ENCODE results near the gene SCYGR2. TPM values are rescaled to one million over a fixed set of nuclear protein-coding genes. Genes with fewer than 3 reads are reported as not detected.
A peak's percentile ranks its signal among the peaks of the same experiment; 100 is the strongest.
"Not testable (repeated sequence)": the region's sequence is repeated elsewhere in the genome, so short reads cannot be mapped to it uniquely, and the experiment has no call there.

Gene SCYGR2, protein sequence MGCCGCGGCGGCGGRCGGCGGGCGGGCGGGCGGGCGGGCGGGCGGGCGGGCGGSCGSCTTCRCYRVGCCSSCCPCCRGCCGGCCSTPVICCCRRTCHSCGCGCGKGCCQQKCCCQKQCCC
- total RNA-seq (2014; rRNA removed) (not detected in 2 replicates), Bru-seq, nascent RNA (not detected), BruChase-seq, experiment 1, labeled RNA remaining after a 6-hour chase (percentile 46 among the genes with signal in this experiment), BruChase-seq, experiment 2, labeled RNA remaining after a 2-hour chase (percentile 66 among the genes with signal in this experiment)
- long read RNA-seq, result 0 reads

DNA sequence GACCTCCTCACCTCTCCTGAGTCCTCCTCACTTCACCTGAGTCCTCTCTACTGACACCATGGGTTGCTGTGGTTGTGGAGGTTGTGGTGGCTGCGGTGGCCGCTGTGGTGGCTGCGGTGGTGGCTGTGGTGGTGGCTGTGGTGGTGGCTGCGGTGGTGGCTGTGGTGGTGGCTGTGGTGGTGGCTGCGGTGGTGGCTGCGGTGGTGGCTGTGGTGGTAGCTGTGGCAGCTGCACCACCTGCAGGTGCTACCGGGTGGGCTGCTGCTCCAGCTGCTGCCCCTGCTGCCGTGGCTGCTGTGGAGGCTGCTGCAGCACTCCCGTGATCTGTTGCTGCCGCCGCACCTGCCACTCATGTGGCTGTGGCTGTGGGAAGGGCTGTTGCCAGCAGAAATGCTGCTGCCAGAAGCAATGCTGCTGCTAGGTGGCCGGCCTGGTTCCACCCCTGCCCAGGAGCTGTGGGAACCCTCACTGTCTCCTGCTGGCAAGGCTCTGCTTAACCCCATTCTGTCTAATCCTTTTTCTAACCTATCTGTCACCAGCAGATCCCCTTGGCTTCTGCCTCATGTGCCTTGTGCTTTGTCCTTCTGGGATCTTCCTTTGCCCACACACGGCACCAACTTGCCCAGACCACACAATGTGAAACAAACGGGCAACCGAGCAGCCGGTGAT is at the start of gene SCYGR2:
SCYGR2 (plus strand) TSS at position 59 of the 669 bp plus-strand sequence; CDS start at position 59, 0 bp downstream.
- H3K4me3 ChIP-seq (ENCODE audit: low read length); H3K27ac ChIP-seq (ENCODE audit: low read length); H3K4me1 ChIP-seq (ENCODE audit: insufficient read depth, low read length); BruUV-seq (replicated peaks); H3K9me3 ChIP-seq (ENCODE audit: low read length); H3K9ac ChIP-seq (ENCODE audit: low read length); H3K27me3 ChIP-seq (ENCODE audit: low read length); CTCF ChIA-PET; intact Hi-C loops (cut with micrococcal nuclease); H3K9me2 ChIP-seq (replicated peaks; ENCODE audit: low read length); H3K4me2 ChIP-seq (ENCODE audit: low read length); DNase-seq; H3K79me2 ChIP-seq (ENCODE audit: low read length); ATAC-seq; H3K36me3 ChIP-seq (ENCODE audit: low read depth, low read length); H3F3A ChIP-seq (ENCODE audit: low read length, unreplicated experiment); POLR2A ChIA-PET (ENCODE audit: unreplicated experiment); H2AFZ ChIP-seq (ENCODE audit: low read length); H4K20me1 ChIP-seq (ENCODE audit: low read length): not testable (repeated sequence)

DNA sequence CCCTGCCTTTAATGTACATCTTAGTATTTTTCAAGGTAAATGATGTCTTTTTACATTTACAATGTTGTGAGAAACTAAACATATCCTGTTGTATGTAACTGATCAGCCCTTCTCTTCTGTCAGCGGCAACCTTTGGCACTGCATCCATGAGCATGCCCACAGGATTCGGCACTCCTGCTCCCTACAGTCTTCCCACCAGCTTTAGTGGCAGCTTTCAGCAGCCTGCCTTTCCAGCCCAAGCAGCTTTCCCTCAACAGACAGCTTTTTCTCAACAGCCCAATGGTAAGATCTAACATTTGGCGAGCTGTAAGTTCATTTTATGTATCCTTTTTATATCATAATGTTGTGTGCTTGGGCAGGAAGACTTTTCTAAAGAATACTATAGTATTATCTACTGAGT is 46.9 kb upstream of the SCYGR2 start:
- no peaks in the 10 kb centered on the region for H3F3A ChIP-seq (ENCODE audit: low read length, unreplicated experiment)
- CTCF ChIA-PET, result no interaction called here
- no peak overlapping the region for H3K4me2 ChIP-seq (ENCODE audit: low read length)
- no peak overlapping the region for H2AFZ ChIP-seq (ENCODE audit: low read length)
- ATAC-seq (no peak), DNase-seq (no peak)
- H4K20me1 ChIP-seq (ENCODE audit: low read length), result no peaks in the 10 kb centered on the region
- H3K9me2 ChIP-seq (replicated peaks; ENCODE audit: low read length), result no peaks in the 10 kb centered on the region
- no peak overlapping the region for H3K4me3 ChIP-seq (ENCODE audit: low read length)
- H3K27me3 ChIP-seq (ENCODE audit: low read length), result no peaks in the 10 kb centered on the region
- H3K36me3 ChIP-seq (ENCODE audit: low read depth, low read length), result peaks cover 33% of the 10 kb centered on the region; the same call in 1 of the 2 replicates
- no peak overlapping the region for H3K27ac ChIP-seq (ENCODE audit: low read length)
- H3K9ac ChIP-seq (ENCODE audit: low read length), result no peak overlapping the region
- TF ChIP-seq EZH2 (IDR thresholded peaks at IDR 0.05; ENCODE audit: low read length, unreplicated experiment), result no peak
- no peak for TF ChIP-seq EZH2phosphoT487 (IDR thresholded peaks at IDR 0.05; ENCODE audit: borderline replicate concordance, low read length)
- TF ChIP-seq, protein P1, sequence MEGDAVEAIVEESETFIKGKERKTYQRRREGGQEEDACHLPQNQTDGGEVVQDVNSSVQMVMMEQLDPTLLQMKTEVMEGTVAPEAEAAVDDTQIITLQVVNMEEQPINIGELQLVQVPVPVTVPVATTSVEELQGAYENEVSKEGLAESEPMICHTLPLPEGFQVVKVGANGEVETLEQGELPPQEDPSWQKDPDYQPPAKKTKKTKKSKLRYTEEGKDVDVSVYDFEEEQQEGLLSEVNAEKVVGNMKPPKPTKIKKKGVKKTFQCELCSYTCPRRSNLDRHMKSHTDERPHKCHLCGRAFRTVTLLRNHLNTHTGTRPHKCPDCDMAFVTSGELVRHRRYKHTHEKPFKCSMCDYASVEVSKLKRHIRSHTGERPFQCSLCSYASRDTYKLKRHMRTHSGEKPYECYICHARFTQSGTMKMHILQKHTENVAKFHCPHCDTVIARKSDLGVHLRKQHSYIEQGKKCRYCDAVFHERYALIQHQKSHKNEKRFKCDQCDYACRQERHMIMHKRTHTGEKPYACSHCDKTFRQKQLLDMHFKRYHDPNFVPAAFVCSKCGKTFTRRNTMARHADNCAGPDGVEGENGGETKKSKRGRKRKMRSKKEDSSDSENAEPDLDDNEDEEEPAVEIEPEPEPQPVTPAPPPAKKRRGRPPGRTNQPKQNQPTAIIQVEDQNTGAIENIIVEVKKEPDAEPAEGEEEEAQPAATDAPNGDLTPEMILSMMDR (conservative IDR thresholded peaks at IDR 0.05; ENCODE audit: low read depth, low read length), result no peak
- H3K79me2 ChIP-seq (ENCODE audit: low read length), result no peaks in the 10 kb centered on the region
- H3K4me1 ChIP-seq (ENCODE audit: insufficient read depth, low read length), result no peaks in the 10 kb centered on the region
- no TSS peak for BruUV-seq (replicated peaks)
- POLR2A ChIA-PET (ENCODE audit: unreplicated experiment), result no interaction called here
- intact Hi-C loops (cut with micrococcal nuclease), result no loop called here
- no peaks in the 10 kb centered on the region for H3K9me3 ChIP-seq (ENCODE audit: low read length)

DNA sequence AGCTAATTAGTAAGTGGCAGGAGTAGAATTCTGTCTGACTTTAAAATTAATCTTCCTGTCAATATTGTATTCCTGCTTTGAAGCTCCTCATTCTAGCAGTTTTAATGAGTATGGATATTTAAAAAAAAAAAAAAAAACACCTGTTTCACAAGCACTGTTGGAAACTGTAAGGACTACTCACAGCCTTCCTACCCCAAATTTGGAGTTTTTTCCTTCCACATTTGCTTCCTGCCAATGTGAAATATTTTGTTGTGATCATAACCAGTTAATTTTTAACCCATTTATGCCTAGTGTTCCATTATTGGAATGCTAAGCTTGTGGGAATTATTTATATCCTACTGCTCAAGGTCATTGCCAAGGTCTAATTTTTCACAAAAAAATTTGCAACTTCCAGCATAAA is 36.1 kb upstream of the SCYGR2 start:
- no peaks in the 10 kb centered on the region for H4K20me1 ChIP-seq (ENCODE audit: low read length)
- DNase-seq, result no peak
- no peaks in the 10 kb centered on the region for H3K27me3 ChIP-seq (ENCODE audit: low read length)
- no TSS peak for BruUV-seq (replicated peaks)
- H3K9me3 ChIP-seq (ENCODE audit: low read length), result no peaks in the 10 kb centered on the region
- H3K79me2 ChIP-seq (ENCODE audit: low read length), result no peaks in the 10 kb centered on the region
- H3K27ac ChIP-seq (ENCODE audit: low read length), result no peak overlapping the region
- intact Hi-C loops (cut with micrococcal nuclease), result loop anchor here (5.0 kb wide), 1 partner anchor 80 kb away; no protein-coding TSS in a partner anchor
- no peaks in the 10 kb centered on the region for H3K9me2 ChIP-seq (replicated peaks; ENCODE audit: low read length)
- H3K9ac ChIP-seq (ENCODE audit: low read length), result no peak overlapping the region
- H3K4me1 ChIP-seq (ENCODE audit: insufficient read depth, low read length), result no peaks in the 10 kb centered on the region
- H3F3A ChIP-seq (ENCODE audit: low read length, unreplicated experiment), result no peaks in the 10 kb centered on the region
- no peaks in the 10 kb centered on the region for H3K36me3 ChIP-seq (ENCODE audit: low read depth, low read length)
- ChIA-PET CTCF (no interaction called here), POLR2A (ENCODE audit: unreplicated experiment) (no interaction called here)
- no peak overlapping the region for H3K4me3 ChIP-seq (ENCODE audit: low read length)
- TF ChIP-seq EZH2 (IDR thresholded peaks at IDR 0.05; ENCODE audit: low read length, unreplicated experiment) (no peak), EZH2phosphoT487 (IDR thresholded peaks at IDR 0.05; ENCODE audit: borderline replicate concordance, low read length) (no peak)
- TF ChIP-seq, protein P1 (conservative IDR thresholded peaks at IDR 0.05; ENCODE audit: low read depth, low read length), result no peak
- no peak for ATAC-seq
- no peak overlapping the region for H3K4me2 ChIP-seq (ENCODE audit: low read length)
- H2AFZ ChIP-seq (ENCODE audit: low read length), result no peak overlapping the region
